Muscle of leg (tissue), 11 donors: Measurements from ENCODE around the gene IRF3. TPM values are rescaled to one million over a fixed set of nuclear protein-coding genes. Genes with fewer than 3 reads are reported as not detected.

Experiments
- DNase-seq: peaks from one replicate; pipeline ENCODE4 v3.0.0; 2013
- H3K27ac ChIP-seq: one replicate; pipeline ENCODE4 v1.5.1; 2013; ENCODE audit warnings: mild to moderate bottlenecking, low read length, control low read depth
- H3K27me3 ChIP-seq: one replicate; pipeline ENCODE4 v1.6.1; 2013; ENCODE audit warnings: low read length; ENCODE audit not compliant: control insufficient read depth, insufficient read depth
- H3K36me3 ChIP-seq: one replicate; pipeline ENCODE4 v1.6.1; 2013; ENCODE audit warnings: low read length; ENCODE audit not compliant: control insufficient read depth, insufficient read depth
- H3K4me1 ChIP-seq: one replicate; pipeline ENCODE4 v1.6.1; 2013; ENCODE audit warnings: low read length; ENCODE audit not compliant: control insufficient read depth, insufficient read depth
- H3K4me3 ChIP-seq: one replicate; pipeline ENCODE4 v1.5.1; 2013; ENCODE audit warnings: low read length, control low read depth
- H3K9me3 ChIP-seq: replicated peaks from 2 replicates; pipeline ENCODE4 v1.6.1; 2013; ENCODE audit warnings: low read depth, low read length; ENCODE audit not compliant: control insufficient read depth
- WGBS: methylation state at CpG from one replicate; pipeline ENCODE4 v1.1.5; 2013; ENCODE audit warnings: missing lambda C conversion rate; ENCODE audit not compliant: insufficient coverage; 5-methylcytosine and 5-hydroxymethylcytosine counted together
- polyA plus RNA-seq, 8 donors: library from polyadenylated mRNA; unstranded; fragments of 120-200 nt; gene quantifications; one replicate each; pipeline versions ENCODE4 v1.2.1 to v1.2.3, GENCODE V29; 2013; ENCODE audit warnings: inconsistent platforms in 1 of 8, low replicate concordance in 1 of 8; ENCODE audit not compliant: insufficient read length in 8 of 8, insufficient read depth in 1 of 8
- total RNA-seq: library from RNA; stranded (reverse); fragments of 120-200 nt; gene quantifications from one replicate; pipeline ENCODE4 v1.2.4, GENCODE V29; 2013

Gene IRF3
- total and polyA plus RNA-seq, 9 donors: 29.2 to 47.9 (median 38.3) TPM

- H3K4me3 ChIP-seq: no peak overlapping the region
- H3K27ac ChIP-seq: no peak overlapping the region
- H3K27me3 ChIP-seq: no peaks in the 10 kb centered on the region
- DNase-seq: no peak
- no peaks in the 10 kb centered on the region for H3K4me1 ChIP-seq
- WGBS: 100% methylated on average over 1 of the region's 5 CpGs
- H3K36me3 ChIP-seq: no peaks in the 10 kb centered on the region
- H3K9me3 ChIP-seq: no peaks in the 10 kb centered on the region
These were observed 33.7 kb upstream of the IRF3 start for GRCh38 chr19:49699364-49699763.

- 93% methylated on average over 5 of the region's 7 CpGs for WGBS
- H3K4me1 ChIP-seq: peaks cover under 1% of the 10 kb centered on the region
These were observed 31.2 kb upstream of the IRF3 start for GRCh38 chr19:49696865-49697264.

GRCh38 chr19:49696115-49696514 lies 30.5 kb upstream of the IRF3 start:
- WGBS: no CpG with 5 or more reads among the region's 6 CpGs
- no peak for DNase-seq
- Histone ChIP-seq H3K36me3 (no peaks in the 10 kb centered on the region), H3K9me3 (no peaks in the 10 kb centered on the region), H3K4me1 (peaks cover 8% of the 10 kb centered on the region), H3K4me3 (no peak overlapping the region), H3K27me3 (peaks cover 5% of the 10 kb centered on the region), H3K27ac (no peak overlapping the region)

More at GRCh38 chr19:49696865-49697264, 31.2 kb upstream of the IRF3 start:
- H3K27ac ChIP-seq: no peak overlapping the region
- no peaks in the 10 kb centered on the region for H3K27me3 ChIP-seq
- no peaks in the 10 kb centered on the region for H3K9me3 ChIP-seq
- DNase-seq: no peak
- H3K4me3 ChIP-seq: no peak overlapping the region
- no peaks in the 10 kb centered on the region for H3K36me3 ChIP-seq

GRCh38 chr19:49692147-49692506 lies 26.5 kb upstream of the IRF3 start:
- H3K27me3 ChIP-seq: peaks cover 27% of the 10 kb centered on the region
- H3K27ac ChIP-seq: no peak overlapping the region
- DNase-seq: no peak
- H3K36me3 ChIP-seq: peaks cover 14% of the 10 kb centered on the region
- no peaks in the 10 kb centered on the region for H3K9me3 ChIP-seq
- peaks cover 36% of the 10 kb centered on the region for H3K4me1 ChIP-seq
- peak overlapping the region; percentile 8 for H3K4me3 ChIP-seq
- WGBS: 50% methylated on average over 16 of the region's 16 CpGs

GRCh38 chr19:49691243-49692146 lies 25.8 kb upstream of the IRF3 start:
- Histone ChIP-seq H3K9me3 (no peaks in the 10 kb centered on the region), H3K36me3 (peaks cover 19% of the 10 kb centered on the region), H3K4me3 (peak overlapping the region; percentile 56), H3K27me3 (peaks cover 27% of the 10 kb centered on the region), H3K27ac (peak overlapping the region; percentile 57), H3K4me1 (peaks cover 40% of the 10 kb centered on the region)
- peak; percentile 85 for DNase-seq
- 2% methylated on average over 14 of the region's 39 CpGs for WGBS

GRCh38 chr19:49690656-49691242 lies 25.1 kb upstream of the IRF3 start, which contains the start of gene CPT1C:
Gene CPT1C (plus strand): TSS chr19:49691116. CDS start chr19:49692253, 1,137 bp downstream.
- DNase-seq: peak; percentile 90
- Histone ChIP-seq H3K4me1 (peaks cover 48% of the 10 kb centered on the region), H3K27ac (peak within 1 kb of the TSS; percentile 74), H3K36me3 (peaks cover 26% of the 10 kb centered on the region), H3K27me3 (peaks cover 27% of the 10 kb centered on the region), H3K9me3 (no peaks in the 10 kb centered on the region), H3K4me3 (peak within 1 kb of the TSS; percentile 56)
- WGBS: under 1% methylated on average over 33 of the region's 38 CpGs

- Histone ChIP-seq H3K4me3 (peak overlapping the region; percentile 56), H3K27ac (peak overlapping the region; percentile 74), H3K9me3 (no peaks in the 10 kb centered on the region), H3K27me3 (peaks cover 27% of the 10 kb centered on the region), H3K4me1 (peaks cover 50% of the 10 kb centered on the region), H3K36me3 (peaks cover 30% of the 10 kb centered on the region)
- WGBS: 5% methylated on average over 36 of the region's 39 CpGs
- DNase-seq: no peak
These were observed 24.5 kb upstream of the IRF3 start for GRCh38 chr19:49690079-49690655.

- Histone ChIP-seq H3K4me1 (peaks cover 50% of the 10 kb centered on the region), H3K9me3 (no peaks in the 10 kb centered on the region), H3K36me3 (peaks cover 38% of the 10 kb centered on the region), H3K27ac (peak within 1 kb of the TSS; percentile 84), H3K4me3 (peak within 1 kb of the TSS; percentile 56), H3K27me3 (peaks cover 27% of the 10 kb centered on the region)
- WGBS: 24% methylated on average over 51 of the region's 54 CpGs
- no peak for DNase-seq
These were observed 23.7 kb upstream of the IRF3 start, which contains the start of gene ADM5 for GRCh38 chr19:49689133-49690078. Gene ADM5 (plus strand): TSS chr19:49689594. CDS start chr19:49689838, 244 bp downstream.

- Histone ChIP-seq H3K36me3 (peaks cover 46% of the 10 kb centered on the region), H3K9me3 (no peaks in the 10 kb centered on the region), H3K27me3 (peaks cover 27% of the 10 kb centered on the region), H3K4me1 (peaks cover 50% of the 10 kb centered on the region), H3K4me3 (no peak overlapping the region), H3K27ac (peak overlapping the region; percentile 84)
- DNase-seq: no peak
- WGBS: 65% methylated on average over 6 of the region's 12 CpGs
These were observed 23.0 kb upstream of the IRF3 start for GRCh38 chr19:49688531-49689132.
